Glutamatergic neuron (in vitro differentiated cells): ENCODE data around the gene GABRB1. TPM values are rescaled to one million over a fixed set of nuclear protein-coding genes. Genes with fewer than 3 reads are reported as not detected.
"Not testable (repeated sequence)": the region's sequence is repeated elsewhere in the genome, so short reads cannot be mapped to it uniquely, and the experiment has no call there.

ENCODE experiments used
- DNase-seq: peaks from one replicate; pipeline ENCODE4 v3.0.0; 2022
- H3K27ac Mint-ChIP-seq: one replicate; pipeline ENCODE4 v1.8.0; 2020; ENCODE audit warnings: mild to moderate bottlenecking, mixed read lengths, inconsistent platforms; ENCODE audit not compliant: unreplicated experiment
- H3K27me3 Mint-ChIP-seq: one replicate; pipeline ENCODE4 v1.8.0; 2020; ENCODE audit warnings: mild to moderate bottlenecking, moderate library complexity, mixed read lengths, inconsistent platforms; ENCODE audit not compliant: unreplicated experiment
- H3K36me3 Mint-ChIP-seq: one replicate; pipeline ENCODE4 v1.8.0; 2020; ENCODE audit warnings: mild to moderate bottlenecking, mixed read lengths, inconsistent platforms; ENCODE audit not compliant: unreplicated experiment
- H3K4me1 Mint-ChIP-seq: one replicate; pipeline ENCODE4 v1.8.0; 2020; ENCODE audit warnings: mild to moderate bottlenecking, low read depth, mixed read lengths, inconsistent platforms; ENCODE audit not compliant: unreplicated experiment
- H3K4me3 Mint-ChIP-seq: one replicate; pipeline ENCODE4 v1.8.0; 2020; ENCODE audit warnings: mild to moderate bottlenecking, mixed read lengths, inconsistent platforms; ENCODE audit not compliant: unreplicated experiment
- H3K9me3 Mint-ChIP-seq: one replicate; pipeline ENCODE4 v1.8.0; 2020; ENCODE audit warnings: mild to moderate bottlenecking, moderate library complexity, mixed read lengths, inconsistent platforms; ENCODE audit not compliant: unreplicated experiment
- total RNA-seq: library from RNA; stranded (reverse); fragmentation: NEBNext Ultra II Directional; extraction: Animal tissue kit (Norgen Biotek cat#: 25700); gene quantifications from one replicate; pipeline ENCODE4 v1.2.1, GENCODE V29; 2021; ENCODE audit not compliant: unreplicated experiment
- TF ChIP-seq, protein P1 (sequence below): fragments of 200-600 bp; sonication (generic); IDR thresholded peaks from one replicate; pipeline ENCODE4 v1.5.0; 2021; ENCODE audit not compliant: partially characterized antibody, unreplicated experiment

The GABRB1 gene
- total RNA-seq, 1 donor from 2014 or later, result 4.9 TPM

- DNase-seq, result no peak
Observed at GRCh38 chr4:47372561-47372960, 341.2 kb downstream of the GABRB1 start.

GRCh38 chr4:47373174-47373573 is 341.8 kb downstream of the GABRB1 start:
- Mint-ChIP-seq H3K36me3 (no peaks in the 10 kb centered on the region), H3K27me3 (no peaks in the 10 kb centered on the region), H3K4me3 (no peak overlapping the region), H3K4me1 (no peaks in the 10 kb centered on the region), H3K27ac (no peak overlapping the region), H3K9me3 (no peaks in the 10 kb centered on the region)
- TF ChIP-seq, protein P1, sequence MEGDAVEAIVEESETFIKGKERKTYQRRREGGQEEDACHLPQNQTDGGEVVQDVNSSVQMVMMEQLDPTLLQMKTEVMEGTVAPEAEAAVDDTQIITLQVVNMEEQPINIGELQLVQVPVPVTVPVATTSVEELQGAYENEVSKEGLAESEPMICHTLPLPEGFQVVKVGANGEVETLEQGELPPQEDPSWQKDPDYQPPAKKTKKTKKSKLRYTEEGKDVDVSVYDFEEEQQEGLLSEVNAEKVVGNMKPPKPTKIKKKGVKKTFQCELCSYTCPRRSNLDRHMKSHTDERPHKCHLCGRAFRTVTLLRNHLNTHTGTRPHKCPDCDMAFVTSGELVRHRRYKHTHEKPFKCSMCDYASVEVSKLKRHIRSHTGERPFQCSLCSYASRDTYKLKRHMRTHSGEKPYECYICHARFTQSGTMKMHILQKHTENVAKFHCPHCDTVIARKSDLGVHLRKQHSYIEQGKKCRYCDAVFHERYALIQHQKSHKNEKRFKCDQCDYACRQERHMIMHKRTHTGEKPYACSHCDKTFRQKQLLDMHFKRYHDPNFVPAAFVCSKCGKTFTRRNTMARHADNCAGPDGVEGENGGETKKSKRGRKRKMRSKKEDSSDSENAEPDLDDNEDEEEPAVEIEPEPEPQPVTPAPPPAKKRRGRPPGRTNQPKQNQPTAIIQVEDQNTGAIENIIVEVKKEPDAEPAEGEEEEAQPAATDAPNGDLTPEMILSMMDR, result no peak
- DNase-seq, result no peak

More at GRCh38 chr4:47372561-47372960, 341.2 kb downstream of the GABRB1 start:
- H3K27ac Mint-ChIP-seq, result no peak overlapping the region
- TF ChIP-seq, protein P1, result no peak
- H3K4me1 Mint-ChIP-seq, result no peaks in the 10 kb centered on the region
- H3K4me3 Mint-ChIP-seq, result no peak overlapping the region
- no peaks in the 10 kb centered on the region for H3K36me3 Mint-ChIP-seq
- H3K9me3 Mint-ChIP-seq, result no peaks in the 10 kb centered on the region
- no peaks in the 10 kb centered on the region for H3K27me3 Mint-ChIP-seq

GRCh38 chr4:47373709-47374108 is 342.3 kb downstream of the GABRB1 start:
- no peaks in the 10 kb centered on the region for H3K27me3 Mint-ChIP-seq
- TF ChIP-seq, protein P1, result no peak
- H3K9me3 Mint-ChIP-seq, result no peaks in the 10 kb centered on the region
- no peak for DNase-seq
- no peak overlapping the region for H3K27ac Mint-ChIP-seq
- no peaks in the 10 kb centered on the region for H3K4me1 Mint-ChIP-seq
- no peaks in the 10 kb centered on the region for H3K36me3 Mint-ChIP-seq
- H3K4me3 Mint-ChIP-seq, result no peak overlapping the region

DNA sequence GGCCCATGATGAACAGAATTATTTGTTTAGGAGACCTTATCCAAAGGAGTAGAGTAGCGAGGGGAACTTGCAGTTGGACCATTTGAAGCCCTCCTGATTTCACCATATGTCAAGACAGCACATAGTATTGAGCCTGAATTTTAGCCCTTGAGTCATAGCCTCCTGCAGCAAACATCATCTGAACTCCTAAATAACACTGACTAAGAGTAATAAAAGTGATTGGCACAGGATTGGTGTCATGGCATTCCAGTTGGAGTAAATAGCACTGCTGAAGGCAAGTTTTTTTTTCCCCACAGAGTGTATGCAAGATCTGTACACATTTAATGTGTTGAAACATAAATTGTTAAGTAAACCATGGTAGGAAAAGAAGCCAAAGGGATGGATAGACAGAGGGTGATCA is 343.1 kb downstream of the GABRB1 start:
- H3K27ac Mint-ChIP-seq, result no peak overlapping the region
- no peaks in the 10 kb centered on the region for H3K36me3 Mint-ChIP-seq
- no peak overlapping the region for H3K4me3 Mint-ChIP-seq
- H3K27me3 Mint-ChIP-seq, result no peaks in the 10 kb centered on the region
- H3K9me3 Mint-ChIP-seq, result no peaks in the 10 kb centered on the region
- no peak for DNase-seq
- no peaks in the 10 kb centered on the region for H3K4me1 Mint-ChIP-seq
- TF ChIP-seq, protein P1, result no peak

DNA sequence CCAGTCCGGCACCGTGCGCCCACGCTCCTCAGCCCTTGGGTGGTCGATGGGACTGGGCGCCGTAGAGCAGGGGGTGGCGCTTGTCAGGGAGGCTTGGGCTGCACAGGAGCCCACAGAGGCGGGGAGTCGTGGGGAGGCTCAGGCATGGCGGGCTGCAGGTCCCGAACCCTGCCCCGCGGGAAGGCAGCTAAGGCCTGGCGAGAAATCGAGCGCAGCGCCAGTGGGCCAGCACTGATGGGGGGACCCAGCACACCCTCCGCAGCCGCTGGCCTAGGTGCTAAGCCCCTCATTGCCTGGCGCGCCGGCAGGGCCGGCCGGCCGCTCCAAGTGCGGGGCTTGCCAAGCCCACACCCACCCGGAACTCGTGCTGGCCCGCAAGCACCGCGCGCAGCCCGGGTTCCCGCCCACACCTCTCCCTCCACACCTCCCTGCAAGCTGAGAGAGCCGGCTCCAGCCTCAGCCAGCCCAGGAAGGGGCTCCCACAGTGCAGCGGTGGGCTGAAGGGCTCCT is 346.7 kb downstream of the GABRB1 start:
- not testable (repeated sequence) for H3K4me3 Mint-ChIP-seq, H3K27me3 Mint-ChIP-seq, H3K27ac Mint-ChIP-seq, H3K36me3 Mint-ChIP-seq, H3K9me3 Mint-ChIP-seq, H3K4me1 Mint-ChIP-seq, DNase-seq
